MCF 10A (cell line): ENCODE results near the gene BAMBI. TPM values are rescaled to one million over a fixed set of nuclear protein-coding genes. Genes with fewer than 3 reads are reported as not detected.
A peak's percentile ranks its signal among the peaks of the same experiment; 100 is the strongest.

ENCODE experiments used
- BruUV-seq: library from RNA; stranded (reverse); fragments of 400-500 nt; replicated peaks from 2 replicates; lab custom pipeline; 2021; lab: Mats Ljungman, UMichigan
- CTCF ChIA-PET: fragments of 300-600 bp; sonication (Branson Sonifier 250); formaldehyde crosslinking; extraction: SDS; loops from one replicate; lab custom pipeline; 2021; ENCODE audit warnings: antibody characterized with exemption, inconsistent platforms; lab: Yijun Ruan, JAX
- POLR2A ChIA-PET: fragments of 300-600, 350-650 bp; sonication (Branson Sonifier 250); formaldehyde crosslinking; extraction: SDS; loops from one replicate; lab custom pipeline; 2020; ENCODE audit warnings: antibody characterized with exemption, inconsistent platforms; lab: Yijun Ruan, JAX
- DNase-seq: peaks from one replicate; pipeline ENCODE4 v3.0.0-alpha.2; 2018; ENCODE audit not compliant: unreplicated experiment
- H3K27ac Mint-ChIP-seq: one replicate; pipeline ENCODE4 v1.8.0; 2022; ENCODE audit warnings: mild to moderate bottlenecking, low read depth, mixed read lengths; ENCODE audit not compliant: unreplicated experiment
- H3K27me3 Mint-ChIP-seq: one replicate; pipeline ENCODE4 v1.8.0; 2022; ENCODE audit warnings: mixed read lengths; ENCODE audit not compliant: insufficient read depth, unreplicated experiment
- H3K36me3 Mint-ChIP-seq: one replicate; pipeline ENCODE4 v1.8.0; 2022; ENCODE audit warnings: mild to moderate bottlenecking, moderate library complexity, mixed read lengths; ENCODE audit not compliant: insufficient read depth, unreplicated experiment
- H3K4me1 Mint-ChIP-seq: one replicate; pipeline ENCODE4 v1.8.0; 2022; ENCODE audit warnings: mixed read lengths; ENCODE audit not compliant: insufficient read depth, unreplicated experiment
- H3K4me3 Mint-ChIP-seq: one replicate; pipeline ENCODE4 v1.8.0; 2022; ENCODE audit warnings: mild to moderate bottlenecking, moderate library complexity, mixed read lengths; ENCODE audit not compliant: unreplicated experiment
- H3K9me3 Mint-ChIP-seq: one replicate; pipeline ENCODE4 v1.8.0; 2022; ENCODE audit warnings: mixed read lengths; ENCODE audit not compliant: unreplicated experiment
- intact Hi-C: fragments of 100-400 bp; cut with micrococcal nuclease; formaldehyde crosslinking; loops from 2 replicates; pipeline ENCODE4 v1.14.1; 2022
- total RNA-seq: library from RNA; stranded (reverse); gene quantifications from 2 replicates; pipeline ENCODE4 v1.2.3, GENCODE V29; 2022
- TF ChIP-seq, protein P1 (sequence below): fragments of 200-600 bp; IDR thresholded peaks from one replicate; pipeline ENCODE4 v1.8.0; 2022; ENCODE audit warnings: antibody characterized with exemption, mild to moderate bottlenecking; ENCODE audit not compliant: unreplicated experiment

Gene BAMBI
- total RNA-seq, 1 experiment from 2014 or later = 31.6 TPM

DNA sequence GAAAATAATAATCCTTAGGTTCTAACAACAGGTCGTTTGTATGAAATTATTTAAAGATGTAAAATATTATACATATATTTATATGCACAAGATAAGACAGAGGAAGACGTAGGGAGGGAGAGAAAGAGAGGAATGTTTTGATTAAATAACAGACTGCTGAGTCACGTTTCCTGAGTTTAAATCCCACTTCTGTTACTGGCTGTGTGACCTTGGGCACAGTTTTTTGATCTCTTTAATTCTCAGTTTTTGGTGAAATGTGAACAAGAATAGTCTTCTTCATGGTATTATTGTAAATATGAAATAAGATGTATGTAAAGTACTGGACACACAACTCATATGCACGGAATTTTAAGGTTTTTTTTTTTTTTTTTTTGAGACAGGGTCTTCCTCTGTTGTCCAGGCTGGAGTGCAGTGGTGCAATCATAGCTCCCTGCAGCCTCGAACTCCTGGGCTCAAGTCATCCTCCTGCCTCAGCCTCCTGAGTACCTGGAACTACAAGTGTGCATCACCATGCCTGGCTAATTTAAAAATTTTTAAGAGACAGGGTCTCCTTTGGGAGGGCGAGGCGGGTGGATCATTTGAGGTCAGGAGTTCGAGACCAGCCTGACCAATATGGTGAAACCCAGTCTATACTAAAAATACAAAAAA lies 42.6 kb downstream of the BAMBI start:
- TF ChIP-seq, protein P1, sequence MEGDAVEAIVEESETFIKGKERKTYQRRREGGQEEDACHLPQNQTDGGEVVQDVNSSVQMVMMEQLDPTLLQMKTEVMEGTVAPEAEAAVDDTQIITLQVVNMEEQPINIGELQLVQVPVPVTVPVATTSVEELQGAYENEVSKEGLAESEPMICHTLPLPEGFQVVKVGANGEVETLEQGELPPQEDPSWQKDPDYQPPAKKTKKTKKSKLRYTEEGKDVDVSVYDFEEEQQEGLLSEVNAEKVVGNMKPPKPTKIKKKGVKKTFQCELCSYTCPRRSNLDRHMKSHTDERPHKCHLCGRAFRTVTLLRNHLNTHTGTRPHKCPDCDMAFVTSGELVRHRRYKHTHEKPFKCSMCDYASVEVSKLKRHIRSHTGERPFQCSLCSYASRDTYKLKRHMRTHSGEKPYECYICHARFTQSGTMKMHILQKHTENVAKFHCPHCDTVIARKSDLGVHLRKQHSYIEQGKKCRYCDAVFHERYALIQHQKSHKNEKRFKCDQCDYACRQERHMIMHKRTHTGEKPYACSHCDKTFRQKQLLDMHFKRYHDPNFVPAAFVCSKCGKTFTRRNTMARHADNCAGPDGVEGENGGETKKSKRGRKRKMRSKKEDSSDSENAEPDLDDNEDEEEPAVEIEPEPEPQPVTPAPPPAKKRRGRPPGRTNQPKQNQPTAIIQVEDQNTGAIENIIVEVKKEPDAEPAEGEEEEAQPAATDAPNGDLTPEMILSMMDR = no peak
- ChIA-PET POLR2A (no interaction called here), CTCF (no interaction called here)
- Mint-ChIP-seq H3K27me3 (no peaks in the 10 kb centered on the region), H3K4me1 (peaks cover 5% of the 10 kb centered on the region), H3K9me3 (no peaks in the 10 kb centered on the region), H3K27ac (no peak overlapping the region), H3K36me3 (no peaks in the 10 kb centered on the region), H3K4me3 (no peak overlapping the region)
- BruUV-seq = no TSS peak
- DNase-seq = peak; percentile 8
- intact Hi-C loops = no loop called here

DNA sequence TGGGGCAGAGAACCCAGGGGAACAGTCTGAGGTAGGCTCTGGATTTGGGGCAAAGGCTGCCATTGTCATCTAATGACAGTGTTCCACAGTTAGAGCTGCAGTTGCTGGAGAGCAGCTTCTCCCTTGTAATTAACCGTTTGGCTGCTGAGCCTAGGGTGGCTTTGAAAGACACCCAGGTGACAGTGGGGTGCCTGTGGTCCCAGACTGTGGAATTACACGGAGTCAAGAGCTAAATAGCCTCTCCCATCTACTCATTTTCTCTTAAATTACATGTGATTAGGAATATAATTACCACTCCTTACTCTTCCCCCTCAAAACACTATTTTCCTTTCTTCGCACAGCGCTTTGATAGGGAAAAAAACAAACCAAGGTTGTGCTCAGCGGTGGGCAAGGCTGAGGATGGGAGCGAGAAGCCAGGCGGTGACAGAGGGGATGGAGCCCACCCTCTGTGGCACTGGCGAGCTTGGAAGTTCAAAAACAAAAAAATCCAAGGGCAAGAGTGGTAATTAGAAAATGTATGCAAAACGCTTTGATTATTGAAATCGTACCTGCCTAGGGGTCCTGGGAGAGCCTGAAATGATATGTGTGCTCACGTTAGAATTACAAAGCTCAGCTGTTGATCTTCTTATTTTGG lies 44.1 kb downstream of the BAMBI start:
- no TSS peak for BruUV-seq
- CTCF ChIA-PET = interaction anchor here (0.6 kb wide), 2 partner anchors 113 to 406 kb away, joined by 3 to 4 read pairs; no protein-coding TSS in a partner anchor
- H3K9me3 Mint-ChIP-seq = no peaks in the 10 kb centered on the region
- no peak overlapping the region for H3K4me3 Mint-ChIP-seq
- no peak overlapping the region for H3K27ac Mint-ChIP-seq
- TF ChIP-seq, protein P1 = no peak
- H3K27me3 Mint-ChIP-seq = no peaks in the 10 kb centered on the region
- intact Hi-C loops = no loop called here
- POLR2A ChIA-PET = no interaction called here
- peaks cover 5% of the 10 kb centered on the region for H3K4me1 Mint-ChIP-seq
- no peak for DNase-seq
- H3K36me3 Mint-ChIP-seq = no peaks in the 10 kb centered on the region

DNA sequence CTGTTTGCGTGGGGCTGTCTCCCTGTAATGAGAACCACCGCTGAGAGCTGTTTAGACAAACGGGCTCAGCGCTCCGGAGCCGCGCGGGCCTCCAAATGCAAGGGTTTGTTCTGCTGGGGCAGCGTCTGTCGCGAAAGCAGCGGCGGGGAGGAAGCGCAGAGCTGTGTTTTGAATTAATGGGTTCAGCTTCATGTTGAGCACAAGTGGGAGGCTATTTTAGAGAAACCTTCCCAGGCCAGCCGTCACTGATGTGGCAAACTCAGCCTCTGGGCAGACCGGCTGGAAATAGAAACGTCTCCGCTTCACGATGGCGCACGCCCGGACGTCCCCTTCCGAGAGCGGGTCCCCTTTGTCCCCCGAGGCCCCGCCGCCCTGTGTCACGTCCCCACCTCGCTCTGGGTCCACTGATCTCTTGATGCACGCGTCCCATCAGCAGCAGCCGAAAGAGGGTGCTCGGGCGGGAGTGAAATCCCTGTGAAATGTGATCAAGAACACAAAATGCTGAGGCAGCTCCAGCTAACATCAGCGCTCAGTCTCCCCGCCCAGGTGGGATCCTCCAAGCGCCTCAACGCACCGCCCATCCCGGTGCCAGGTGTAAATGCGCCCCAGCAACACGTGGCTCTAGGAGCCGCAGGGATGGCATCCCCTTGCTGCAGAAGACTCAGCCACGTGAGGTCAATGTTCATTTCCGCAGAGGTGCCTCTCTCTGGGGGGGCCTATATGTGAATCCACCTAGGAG lies 44.9 kb downstream of the BAMBI start:
- POLR2A ChIA-PET = no interaction called here
- intact Hi-C loops = no loop called here
- Mint-ChIP-seq H3K4me3 (no peak overlapping the region), H3K9me3 (no peaks in the 10 kb centered on the region), H3K4me1 (peaks cover 5% of the 10 kb centered on the region), H3K36me3 (no peaks in the 10 kb centered on the region), H3K27ac (no peak overlapping the region), H3K27me3 (no peaks in the 10 kb centered on the region)
- DNase-seq = no peak
- no TSS peak for BruUV-seq
- CTCF ChIA-PET = interaction anchor here (0.6 kb wide), 1 partner anchor 113 kb away, joined by 3 read pairs; no protein-coding TSS in a partner anchor
- TF ChIP-seq, protein P1 = no peak

DNA sequence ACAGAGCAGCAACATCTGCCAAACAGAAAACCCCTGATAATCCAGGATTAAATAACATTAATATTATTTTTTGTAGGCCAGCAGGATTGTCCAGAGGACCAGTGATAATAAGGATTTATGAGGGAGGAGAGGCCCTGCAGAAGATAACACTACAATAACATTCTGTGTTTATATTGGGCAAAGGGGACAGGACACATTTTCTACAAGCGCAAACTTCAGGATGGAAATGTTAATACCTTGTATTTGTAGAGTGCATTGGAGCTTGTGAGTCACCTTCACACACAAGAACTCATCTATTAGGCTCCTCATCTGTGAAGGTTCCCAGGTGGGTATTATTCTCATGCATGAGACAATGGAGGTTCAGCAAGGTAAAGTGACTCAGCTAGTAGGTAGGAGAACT lies 51.0 kb downstream of the BAMBI start:
- DNase-seq = no peak
- Mint-ChIP-seq H3K4me3 (no peak overlapping the region), H3K27me3 (no peaks in the 10 kb centered on the region), H3K9me3 (no peaks in the 10 kb centered on the region), H3K36me3 (no peaks in the 10 kb centered on the region), H3K4me1 (no peaks in the 10 kb centered on the region), H3K27ac (no peak overlapping the region)
- ChIA-PET POLR2A (no interaction called here), CTCF (no interaction called here)
- TF ChIP-seq, protein P1 = no peak
- intact Hi-C loops = no loop called here
- no TSS peak for BruUV-seq
